MG63 (cell line): ENCODE measurements around the gene RWDD4. TPM values are rescaled to one million over a fixed set of nuclear protein-coding genes. Genes with fewer than 3 reads are reported as not detected.

Experiments
- total RNA-seq: library from RNA; depleted of rRNA; stranded (reverse); fragments of >200 nt; shearing (Covaris generic); gene quantifications from 2 replicates; pipeline ENCODE4 v1.2.3, GENCODE V29; 2014; ENCODE audit warnings: low replicate concordance; rRNA removed

The RWDD4 gene
- total RNA-seq, 1 experiment from 2014 or later, result 38.5 TPM

Other genes with a start within 250 kb of the RWDD4 start
- 14.4 and 15.1 TPM in 2 replicates for gene CDKN2AIP, start 214.5 kb downstream of the RWDD4 start, total RNA-seq
- gene ING2, start 154.1 kb downstream of the RWDD4 start, total RNA-seq, result 8.0 and 20.0 TPM in 2 replicates
- gene TRAPPC11, start 108 bp upstream of the RWDD4 start, total RNA-seq, result 20.3 and 24.7 TPM in 2 replicates
- 0.89 and 1.8 TPM in 2 replicates for gene STOX2, start 246.1 kb upstream of the RWDD4 start, total RNA-seq